HG02840 (cell line): Measurements from ENCODE around the gene KCNE4.

Experiments used
- ATAC-seq: cut with Tn5 transposase; IDR thresholded peaks from one replicate; pipeline ENCODE4 v1.9.1; 2021; ENCODE audit warnings: mild to moderate bottlenecking, moderate library complexity, moderate number of reproducible peaks; ENCODE audit not compliant: unreplicated experiment, low FRiP score

KCNE4 gene

GRCh38 chr2:223039618-223040017 lies 12.4 kb upstream of the KCNE4 start:
- no peak for ATAC-seq

- ATAC-seq, result no peak
Measured at GRCh38 chr2:223040527-223040926, 11.5 kb upstream of the KCNE4 start.

GRCh38 chr2:223041527-223042109 lies 10.4 kb upstream of the KCNE4 start:
- no peak for ATAC-seq

GRCh38 chr2:223042284-223042683 lies 9.7 kb upstream of the KCNE4 start:
- no peak for ATAC-seq

GRCh38 chr2:223042704-223043118 lies 9.3 kb upstream of the KCNE4 start:
- ATAC-seq, result no peak

GRCh38 chr2:223043164-223043941 lies 8.6 kb upstream of the KCNE4 start:
- ATAC-seq, result no peak

- no peak for ATAC-seq
Measured at GRCh38 chr2:223044092-223044836, 7.7 kb upstream of the KCNE4 start.

- no peak for ATAC-seq
Measured at GRCh38 chr2:223044916-223045700, 6.9 kb upstream of the KCNE4 start.

GRCh38 chr2:223046470-223047040 lies 5.4 kb upstream of the KCNE4 start:
- ATAC-seq, result no peak

- ATAC-seq, result no peak
Measured at GRCh38 chr2:223047260-223047761, 4.7 kb upstream of the KCNE4 start.

- no peak for ATAC-seq
Measured at GRCh38 chr2:223048519-223048918, 3.5 kb upstream of the KCNE4 start.

- no peak for ATAC-seq
Measured at GRCh38 chr2:223049356-223049755, 2.6 kb upstream of the KCNE4 start.

GRCh38 chr2:223050188-223050587 lies 1.8 kb upstream of the KCNE4 start:
- ATAC-seq, result no peak

GRCh38 chr2:223050900-223051504 lies 988 bp upstream of the KCNE4 start:
- no peak for ATAC-seq

GRCh38 chr2:223052548-223053483 lies 826 bp downstream of the KCNE4 start:
- ATAC-seq, result no peak

- ATAC-seq, result no peak
Measured at GRCh38 chr2:223053484-223054192, 1.6 kb downstream of the KCNE4 start.

- no peak for ATAC-seq
Measured at GRCh38 chr2:223054193-223054781, 2.3 kb downstream of the KCNE4 start.

GRCh38 chr2:223055140-223055539 lies 3.1 kb downstream of the KCNE4 start:
- no peak for ATAC-seq
